Lower lobe of right lung (tissue), 2 donors: ENCODE results near the gene CELSR2. TPM values are rescaled to one million over a fixed set of nuclear protein-coding genes. Genes with fewer than 3 reads are reported as not detected.
"Not testable (repeated sequence)": the region's sequence is repeated elsewhere in the genome, so short reads cannot be mapped to it uniquely, and the experiment has no call there.

Experiments used
- ATAC-seq, 2 donors: fragments of 200-7000 bp; cut with Tn5 transposase; one replicate each; pipeline ENCODE4 v1.9.1; 2020 to 2022; ENCODE audit warnings: mild to moderate bottlenecking in 2 of 2, moderate library complexity in 2 of 2
- DNase-seq: peaks from one replicate; pipeline ENCODE4 v3.0.0-alpha.2; 2020
- H3K27ac ChIP-seq: fragments of 200-600 bp; one replicate; pipeline ENCODE4 v1.8.0; 2022
- H3K27me3 ChIP-seq: fragments of 200-600 bp; one replicate; pipeline ENCODE4 v1.8.0; 2022; ENCODE audit warnings: low read depth
- H3K36me3 ChIP-seq: fragments of 200-600 bp; one replicate; pipeline ENCODE4 v1.8.0; 2022; ENCODE audit warnings: mild to moderate bottlenecking
- H3K4me1 ChIP-seq: fragments of 200-600 bp; one replicate; pipeline ENCODE4 v1.8.0; 2022
- H3K4me3 ChIP-seq: fragments of 200-600 bp; one replicate; pipeline ENCODE4 v1.8.0; 2022; ENCODE audit warnings: mild to moderate bottlenecking
- H3K9me3 ChIP-seq: fragments of 200-600 bp; one replicate; pipeline ENCODE4 v1.8.0; 2022
- intact Hi-C: fragments of 100-400 bp; cut with DNase I; formaldehyde crosslinking; loops from one replicate; pipeline ENCODE4 v1.11.0; 2022
- total RNA-seq: library from RNA; stranded (reverse); fragmentation: NEBNext Ultra II Directional; extraction: Animal tissue kit (Norgen Biotek cat#: 25700); gene quantifications from one replicate; pipeline ENCODE4 v1.2.1, GENCODE V29; 2021
- TF ChIP-seq, protein P1 (sequence below): fragments of 200-600 bp; IDR thresholded peaks from one replicate; pipeline ENCODE4 v1.8.0; 2022; ENCODE audit warnings: antibody characterized with exemption, mild to moderate bottlenecking
- donor health status: DM: no; HTN: yes; CAD: no; lungs with severe emphysema.

CELSR2 gene
- total RNA-seq, 1 donor from 2014 or later = 7.2 TPM

- Histone ChIP-seq H3K9me3 (no peaks in the 10 kb centered on the region), H3K27me3 (no peaks in the 10 kb centered on the region), H3K36me3 (no peaks in the 10 kb centered on the region), H3K4me3 (peak overlapping the region; percentile 77), H3K27ac (peak overlapping the region; percentile 91), H3K4me1 (peaks cover 31% of the 10 kb centered on the region)
- ATAC-seq = no peak
- TF ChIP-seq, protein P1, sequence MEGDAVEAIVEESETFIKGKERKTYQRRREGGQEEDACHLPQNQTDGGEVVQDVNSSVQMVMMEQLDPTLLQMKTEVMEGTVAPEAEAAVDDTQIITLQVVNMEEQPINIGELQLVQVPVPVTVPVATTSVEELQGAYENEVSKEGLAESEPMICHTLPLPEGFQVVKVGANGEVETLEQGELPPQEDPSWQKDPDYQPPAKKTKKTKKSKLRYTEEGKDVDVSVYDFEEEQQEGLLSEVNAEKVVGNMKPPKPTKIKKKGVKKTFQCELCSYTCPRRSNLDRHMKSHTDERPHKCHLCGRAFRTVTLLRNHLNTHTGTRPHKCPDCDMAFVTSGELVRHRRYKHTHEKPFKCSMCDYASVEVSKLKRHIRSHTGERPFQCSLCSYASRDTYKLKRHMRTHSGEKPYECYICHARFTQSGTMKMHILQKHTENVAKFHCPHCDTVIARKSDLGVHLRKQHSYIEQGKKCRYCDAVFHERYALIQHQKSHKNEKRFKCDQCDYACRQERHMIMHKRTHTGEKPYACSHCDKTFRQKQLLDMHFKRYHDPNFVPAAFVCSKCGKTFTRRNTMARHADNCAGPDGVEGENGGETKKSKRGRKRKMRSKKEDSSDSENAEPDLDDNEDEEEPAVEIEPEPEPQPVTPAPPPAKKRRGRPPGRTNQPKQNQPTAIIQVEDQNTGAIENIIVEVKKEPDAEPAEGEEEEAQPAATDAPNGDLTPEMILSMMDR = no peak
- no peak for DNase-seq
- intact Hi-C loops = no loop called here
Observed at GRCh38 chr1:109282497-109282951, 33.2 kb downstream of the CELSR2 start.

GRCh38 chr1:109282952-109283747 is 33.8 kb downstream of the CELSR2 start, which contains the start of gene PSRC1:
TSS of gene PSRC1 (minus strand) at chr1:109283145.
- no peaks in the 10 kb centered on the region for H3K9me3 ChIP-seq
- peak; percentile 96 for DNase-seq
- peak; percentile 99 for ATAC-seq
- no peaks in the 10 kb centered on the region for H3K27me3 ChIP-seq
- H3K4me1 ChIP-seq = peaks cover 27% of the 10 kb centered on the region
- TF ChIP-seq, protein P1 = peak; percentile 51
- no peaks in the 10 kb centered on the region for H3K36me3 ChIP-seq
- peak within 1 kb of the TSS; percentile 91 for H3K27ac ChIP-seq
- peak within 1 kb of the TSS; percentile 77 for H3K4me3 ChIP-seq
- intact Hi-C loops = no loop called here

GRCh38 chr1:109283748-109284600 is 34.6 kb downstream of the CELSR2 start:
- Histone ChIP-seq H3K4me3 (peak overlapping the region; percentile 77), H3K4me1 (peaks cover 27% of the 10 kb centered on the region), H3K9me3 (no peaks in the 10 kb centered on the region), H3K27ac (peak overlapping the region; percentile 91), H3K27me3 (no peaks in the 10 kb centered on the region), H3K36me3 (no peaks in the 10 kb centered on the region)
- DNase-seq = no peak
- ATAC-seq = peak; percentile 1 to 27
- TF ChIP-seq, protein P1 = no peak
- intact Hi-C loops = no loop called here

DNA sequence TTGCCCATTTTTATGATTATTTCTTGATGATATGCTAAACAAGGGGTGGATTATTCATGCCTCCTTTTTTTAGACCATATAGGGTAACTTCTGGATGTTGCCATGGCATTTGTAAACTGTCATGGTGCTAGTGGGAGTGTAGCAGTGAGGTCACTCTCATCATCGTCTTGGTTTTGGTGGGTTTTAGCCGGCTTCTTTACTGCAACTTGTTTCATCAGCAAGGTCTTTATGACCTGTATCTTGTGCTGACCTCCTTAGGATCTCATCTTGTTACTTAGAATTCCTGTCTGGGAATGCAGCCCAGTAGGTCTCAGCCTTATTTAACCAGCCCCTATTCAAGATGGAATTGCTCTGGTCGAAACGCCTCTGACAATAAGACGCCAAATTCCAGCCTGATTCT is 37.4 kb downstream of the CELSR2 start:
- H3K27ac ChIP-seq, intact Hi-C loops, H3K9me3 ChIP-seq, H3K27me3 ChIP-seq, DNase-seq, H3K36me3 ChIP-seq, ATAC-seq, H3K4me3 ChIP-seq: not testable (repeated sequence)
- peaks cover 22% of the 10 kb centered on the region for H3K4me1 ChIP-seq

- Histone ChIP-seq H3K36me3 (no peaks in the 10 kb centered on the region), H3K4me1 (no peaks in the 10 kb centered on the region), H3K27me3 (no peaks in the 10 kb centered on the region), H3K27ac (no peak overlapping the region), H3K4me3 (no peak overlapping the region), H3K9me3 (no peaks in the 10 kb centered on the region)
- ATAC-seq (no peak), DNase-seq (no peak)
- intact Hi-C loops = no loop called here
- TF ChIP-seq, protein P1 = no peak
Observed at GRCh38 chr1:109290137-109290536, 40.8 kb downstream of the CELSR2 start.
